GM18502 (cell line): ENCODE measurements around the gene HERC6.
A peak's percentile ranks its signal among the peaks of the same experiment; 100 is the strongest.
"Not testable (repeated sequence)": the region's sequence is repeated elsewhere in the genome, so short reads cannot be mapped to it uniquely, and the experiment has no call there.

ENCODE experiments used
- ATAC-seq: cut with Tn5 transposase; IDR thresholded peaks from one replicate; pipeline ENCODE4 v1.9.1; 2021; ENCODE audit warnings: mild to moderate bottlenecking; ENCODE audit not compliant: unreplicated experiment, poor library complexity

The HERC6 gene

DNA sequence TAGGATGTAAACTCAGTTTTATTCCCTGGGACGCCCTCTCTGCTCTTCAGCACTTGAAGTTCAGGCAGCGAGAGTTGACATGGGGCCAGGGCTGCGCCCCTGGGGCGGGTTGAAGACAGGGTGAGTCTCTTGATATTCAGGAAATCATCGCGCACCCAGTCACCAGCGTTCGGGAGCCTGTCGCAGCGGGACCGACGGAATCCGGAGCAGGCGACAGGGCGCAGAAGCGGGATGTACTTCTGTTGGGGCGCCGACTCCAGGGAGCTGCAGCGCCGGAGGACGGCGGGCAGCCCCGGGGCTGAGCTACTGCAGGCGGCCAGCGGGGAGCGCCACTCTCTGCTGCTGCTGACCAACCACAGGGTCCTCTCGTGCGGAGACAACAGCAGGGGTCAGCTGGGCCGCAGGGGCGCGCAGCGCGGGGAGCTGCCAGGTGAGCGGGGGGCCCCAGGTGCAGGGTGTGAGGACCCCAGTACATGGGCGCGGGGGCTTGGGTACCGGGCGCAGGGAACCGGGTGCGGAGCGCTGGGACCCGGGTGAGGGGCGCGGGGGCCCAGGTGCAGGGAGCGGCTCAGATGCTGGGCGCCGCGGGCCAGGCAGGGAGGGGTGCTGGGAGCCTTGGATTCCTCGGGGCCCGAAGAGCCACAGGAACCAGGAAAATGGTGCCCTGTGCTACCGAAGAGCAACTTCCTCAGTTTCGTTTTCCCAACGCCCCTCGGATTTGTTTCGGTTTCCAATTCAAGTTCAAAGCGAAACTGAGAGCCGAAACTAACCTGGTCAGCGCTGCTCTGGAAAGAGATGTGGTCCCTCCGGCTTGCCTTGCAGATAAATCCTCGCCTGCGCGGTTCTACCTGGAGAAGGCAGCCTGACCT, at the start of gene HERC6:
Gene HERC6 (plus strand): TSS at position 162 of the 869 bp plus-strand sequence. CDS start 70 bp downstream, at position 232.
- peak; percentile 82 for ATAC-seq

DNA sequence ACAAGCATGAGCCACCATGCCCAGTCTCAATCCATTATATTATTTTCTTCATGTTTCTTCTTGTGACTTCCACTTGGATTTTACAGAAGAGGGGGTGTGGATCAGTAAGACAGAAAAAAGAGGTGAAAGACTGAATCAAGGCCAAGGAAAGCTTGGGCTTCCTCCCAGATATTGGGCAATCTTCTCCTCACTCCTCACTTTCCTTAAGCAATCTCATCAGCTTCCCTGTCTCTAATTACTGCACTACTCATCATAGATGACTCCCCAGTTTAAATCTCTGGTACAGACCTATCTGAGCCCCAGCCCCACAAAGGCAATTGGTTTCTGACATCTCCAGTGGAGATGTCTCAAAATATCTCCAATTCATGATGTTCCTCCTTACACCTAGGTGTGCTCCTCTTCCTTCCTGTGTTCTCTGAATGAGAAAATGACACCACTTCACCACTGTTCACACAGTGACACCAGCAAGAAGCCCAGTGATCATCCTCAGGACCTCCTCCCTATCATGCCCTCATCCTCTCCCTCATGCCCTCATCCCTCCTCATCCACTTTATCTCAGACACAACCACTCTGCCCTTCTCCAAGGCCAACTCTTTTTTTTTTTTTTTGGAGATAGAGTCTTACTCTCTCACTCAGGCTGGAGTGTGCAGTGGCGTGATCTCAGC, 44.8 kb upstream of the HERC6 start:
- ATAC-seq, result no peak

- ATAC-seq, result no peak
Measured at GRCh38 chr4:88335092-88335665, 43.5 kb upstream of the HERC6 start.

GRCh38 chr4:88341227-88342192, 37.1 kb upstream of the HERC6 start:
- no peak for ATAC-seq

- ATAC-seq, result not testable (repeated sequence)
Measured at GRCh38 chr4:88346902-88347301, 31.8 kb upstream of the HERC6 start.

DNA sequence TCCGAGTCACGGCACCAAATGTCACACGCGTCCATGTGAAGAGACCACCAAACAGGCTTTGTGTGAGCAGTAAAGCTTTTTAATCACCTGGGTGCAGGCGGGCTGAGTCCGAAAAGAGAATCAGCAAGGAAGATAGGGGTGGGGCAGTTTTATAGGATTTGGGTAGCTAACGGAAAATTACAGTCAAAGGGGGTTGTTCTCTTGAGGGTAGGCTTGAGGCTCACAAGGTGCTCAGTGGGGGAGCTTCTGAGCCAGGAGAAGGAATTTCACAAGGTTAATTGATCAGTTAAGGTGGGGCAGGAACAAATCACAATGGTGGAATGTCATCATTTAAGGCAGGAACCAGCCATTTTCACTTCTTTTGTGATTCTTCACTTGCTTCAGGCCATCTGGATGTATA, 29.9 kb upstream of the HERC6 start:
- not testable (repeated sequence) for ATAC-seq

DNA sequence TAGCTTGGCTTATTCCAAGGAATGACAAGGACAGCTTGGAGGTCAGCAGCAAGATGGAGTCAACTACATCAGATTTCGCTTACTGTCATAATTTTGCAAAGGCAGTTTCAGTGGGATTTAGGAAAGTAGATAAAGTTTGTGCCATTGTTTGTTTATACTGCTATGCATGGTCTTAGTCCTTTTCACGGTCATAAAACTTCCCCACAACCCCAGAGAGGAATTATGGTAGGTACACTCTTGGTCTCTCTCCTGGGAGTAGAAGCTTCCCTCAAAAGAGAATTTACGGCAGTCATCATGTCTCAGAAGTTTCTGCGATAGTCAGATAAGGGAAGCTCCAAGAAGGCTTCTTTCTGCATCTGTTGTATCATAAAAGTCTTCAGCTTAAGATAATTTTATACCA, 27.9 kb upstream of the HERC6 start:
- no peak for ATAC-seq

DNA sequence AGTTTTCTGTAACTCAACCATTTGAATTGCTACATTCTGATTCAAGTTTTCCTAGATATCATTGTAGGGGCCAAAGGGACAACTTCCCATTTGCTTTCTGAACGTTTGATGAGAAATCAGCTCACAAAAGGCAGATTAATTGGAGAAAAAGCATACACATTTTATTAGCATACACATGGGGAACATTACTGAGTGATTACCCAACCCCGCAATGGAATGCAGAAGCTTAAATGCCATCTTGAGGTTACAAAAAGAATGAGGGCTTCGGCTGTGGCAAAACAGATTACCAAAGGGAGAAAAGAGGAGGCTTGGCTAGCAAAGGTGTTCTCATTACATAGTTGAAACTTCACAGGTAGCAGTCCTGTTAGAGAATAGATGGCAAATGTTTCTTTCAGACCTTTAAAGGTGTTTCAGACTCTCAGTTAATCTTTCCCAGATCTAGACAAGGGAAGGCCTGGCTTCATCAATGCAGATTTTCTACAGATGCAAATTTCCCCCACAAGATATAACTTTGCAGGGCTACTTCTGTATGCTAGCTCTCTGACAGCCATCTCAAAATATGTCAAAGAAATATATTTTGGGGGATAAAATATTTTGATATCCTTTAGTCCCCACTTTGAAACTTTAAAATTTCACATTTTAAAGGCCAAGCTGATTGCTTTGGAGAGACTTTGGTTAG, 26.5 kb upstream of the HERC6 start:
- ATAC-seq, result no peak

GRCh38 chr4:88353324-88353723, 25.3 kb upstream of the HERC6 start:
- no peak for ATAC-seq

DNA sequence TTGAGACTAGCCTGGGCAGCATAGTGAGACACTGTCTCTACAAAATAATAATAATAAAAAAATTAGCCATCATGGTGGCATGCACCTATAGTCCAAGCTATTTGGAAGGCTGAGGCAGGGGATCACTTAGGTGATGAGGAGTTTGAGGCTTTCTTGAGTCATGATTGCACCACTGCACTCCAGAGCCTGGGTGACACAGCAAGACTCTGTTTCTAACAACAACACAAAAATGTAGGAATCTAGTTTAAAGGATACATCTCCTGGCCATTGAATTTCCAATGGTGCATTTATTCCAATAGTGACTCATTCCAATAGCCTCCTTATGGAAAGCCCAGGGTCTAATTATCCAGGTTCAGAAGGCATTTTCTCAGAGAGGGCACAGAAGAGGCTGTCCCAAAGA, 21.9 kb upstream of the HERC6 start:
- ATAC-seq, result no peak

GRCh38 chr4:88357262-88357661, 21.4 kb upstream of the HERC6 start:
- no peak for ATAC-seq

DNA sequence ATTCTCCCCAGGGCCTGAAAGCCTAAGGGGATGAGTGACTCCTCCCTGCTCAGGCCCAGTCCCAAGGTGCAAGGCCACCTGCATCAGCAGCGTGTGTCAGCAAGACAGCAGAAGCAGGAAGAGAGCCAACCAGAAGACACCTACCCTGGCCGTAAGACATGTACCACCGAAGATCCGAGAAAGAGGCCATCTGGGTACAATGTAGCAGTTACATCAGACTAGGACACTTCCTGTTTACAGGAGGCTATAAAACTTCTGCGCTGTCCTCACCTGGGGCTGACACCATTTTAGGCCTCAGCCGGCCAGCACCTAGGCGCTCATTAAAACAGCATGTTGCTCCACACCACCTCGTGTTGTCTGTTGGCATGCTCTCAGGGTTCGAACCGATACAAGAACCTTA, 19.1 kb upstream of the HERC6 start:
- ATAC-seq, result no peak

- ATAC-seq, result no peak
Measured at GRCh38 chr4:88360256-88360655, 18.4 kb upstream of the HERC6 start.

- ATAC-seq, result no peak
Measured at GRCh38 chr4:88360791-88361190, 17.9 kb upstream of the HERC6 start.

DNA sequence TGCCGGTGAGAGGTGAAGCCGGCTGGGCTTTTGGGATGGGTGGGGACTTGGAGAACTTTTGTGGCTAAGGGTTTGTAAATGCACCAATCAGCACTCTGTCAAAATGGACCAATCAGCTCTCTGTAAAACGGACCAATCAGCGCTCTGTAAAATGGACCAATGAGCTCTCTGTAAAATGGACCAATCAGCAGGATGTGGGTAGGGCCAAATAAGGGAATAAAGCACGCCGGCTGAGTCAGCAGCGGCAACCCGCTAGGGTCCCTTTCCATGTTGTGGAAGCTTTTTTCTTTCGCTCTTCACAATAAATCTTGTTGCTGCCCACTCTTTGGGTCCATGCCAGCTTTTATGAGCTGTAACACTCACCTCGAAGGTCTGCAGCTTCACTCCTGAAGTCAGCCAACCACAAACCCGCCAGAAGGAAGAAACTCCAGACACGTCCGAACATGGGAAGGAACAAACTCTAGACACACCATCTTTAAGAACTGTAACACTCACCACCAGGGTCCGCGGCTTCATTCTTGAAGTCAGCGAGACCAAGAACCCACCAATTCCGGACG, 17.4 kb upstream of the HERC6 start:
- ATAC-seq, result not testable (repeated sequence)

DNA sequence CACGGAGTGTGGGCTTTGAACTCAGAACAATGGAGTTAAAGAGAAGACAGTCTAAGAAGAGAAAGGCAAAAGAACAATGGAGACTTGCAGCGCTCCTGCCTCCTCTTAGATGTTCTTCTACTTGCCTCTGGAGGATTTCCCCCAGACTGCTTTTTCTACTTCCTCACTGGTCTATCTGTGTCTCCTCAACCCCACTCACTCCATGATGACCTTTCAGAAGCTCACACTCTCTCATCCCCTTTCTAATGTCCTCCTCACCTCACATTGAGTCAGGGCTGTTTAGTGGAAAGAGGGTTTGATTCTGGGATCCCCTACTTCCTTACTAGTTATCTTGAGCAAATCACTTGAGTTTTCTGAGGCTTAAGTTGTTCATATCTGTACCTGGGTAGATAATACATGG, 12.2 kb upstream of the HERC6 start:
- no peak for ATAC-seq

- ATAC-seq, result no peak
Measured at GRCh38 chr4:88367826-88368225, 10.8 kb upstream of the HERC6 start.

DNA sequence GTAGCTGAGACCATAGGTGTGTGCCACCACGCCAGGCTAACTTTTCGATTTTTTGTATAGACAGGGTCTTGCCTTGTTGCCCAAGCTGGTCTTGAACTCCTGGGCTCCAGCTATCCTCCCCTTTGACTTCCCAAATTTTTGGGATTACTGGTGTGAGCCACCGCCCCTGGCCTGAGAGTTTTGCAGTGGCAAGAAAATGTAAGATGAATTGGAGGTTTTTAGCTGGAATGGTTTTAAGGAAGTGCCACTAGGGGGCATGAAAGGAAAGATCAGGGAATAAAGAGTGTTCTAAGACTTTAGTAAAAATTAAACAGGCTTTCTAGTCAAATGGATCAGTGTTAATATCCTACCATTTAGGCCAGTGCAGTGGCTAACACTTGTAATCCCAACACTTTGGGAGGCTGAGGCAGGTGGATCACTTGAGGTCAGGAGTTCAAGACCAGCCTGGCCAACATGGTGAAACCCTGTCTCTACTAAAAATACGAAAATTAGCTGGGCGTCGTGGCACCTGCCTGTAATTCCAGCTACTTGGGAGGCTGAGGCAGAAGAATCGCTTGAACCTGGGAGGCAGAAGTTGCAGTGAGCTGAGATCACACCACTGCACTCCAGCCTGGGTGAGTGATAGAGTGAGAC, 9.4 kb upstream of the HERC6 start:
- ATAC-seq, result not testable (repeated sequence)

DNA sequence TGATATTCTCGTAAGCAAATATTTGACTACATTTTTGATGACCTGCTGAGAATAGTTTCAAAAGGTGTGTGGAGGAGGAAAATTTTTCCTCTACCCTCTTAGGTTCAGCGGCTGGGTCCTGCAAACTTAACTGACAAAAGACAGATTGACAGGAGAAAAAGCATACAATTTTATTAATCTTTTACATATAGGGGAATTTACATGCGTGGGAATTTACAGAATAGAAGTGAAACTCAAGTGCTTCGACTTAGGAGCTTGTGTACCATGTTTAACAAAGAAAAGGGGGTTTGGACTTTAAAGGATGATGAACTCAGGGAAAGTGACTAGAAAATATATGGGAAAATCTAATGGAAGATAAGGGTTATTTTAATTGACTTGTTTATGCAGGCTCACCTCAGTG, 2.5 kb downstream of the HERC6 start:
- no peak for ATAC-seq
